Measurements from ENCODE around the gene PTGER3. TPM values are rescaled to one million over a fixed set of nuclear protein-coding genes. Genes with fewer than 3 reads are reported as not detected.

Gene PTGER3
- total RNA-seq, 1 donor from 2014 or later = 1.9 TPM

GRCh38 chr1:70973754-70974153 lies 73.9 kb downstream of the PTGER3 start:
- TF ChIP-seq CTCF (IDR thresholded peaks at IDR 0.05) = no peak
- Histone ChIP-seq H3K4me1 (peaks cover 4% of the 10 kb centered on the region), H3K27me3 (ENCODE audit: low read depth) (no peaks in the 10 kb centered on the region), H3K36me3 (no peaks in the 10 kb centered on the region), H3K27ac (no peak overlapping the region), H3K9me3 (no peaks in the 10 kb centered on the region), H3K4me3 (no peak overlapping the region)
- intact Hi-C loops (cut with DNase I) = no loop called here
- ATAC-seq (no peak), DNase-seq (no peak)

- Histone ChIP-seq H3K27ac (no peak overlapping the region), H3K4me3 (no peak overlapping the region), H3K36me3 (no peaks in the 10 kb centered on the region), H3K27me3 (ENCODE audit: low read depth) (no peaks in the 10 kb centered on the region), H3K9me3 (no peaks in the 10 kb centered on the region), H3K4me1 (no peaks in the 10 kb centered on the region)
- TF ChIP-seq CTCF (IDR thresholded peaks at IDR 0.05) = no peak
- ATAC-seq = no peak
- no peak for DNase-seq
- intact Hi-C loops (cut with DNase I) = no loop called here
Observed at GRCh38 chr1:70970407-70970806, 77.2 kb downstream of the PTGER3 start.

- no peaks in the 10 kb centered on the region for H3K9me3 ChIP-seq
- no peak overlapping the region for H3K4me3 ChIP-seq
- H3K27me3 ChIP-seq (ENCODE audit: low read depth) = no peaks in the 10 kb centered on the region
- no peaks in the 10 kb centered on the region for H3K4me1 ChIP-seq
- DNase-seq (no peak), ATAC-seq (no peak)
- no peaks in the 10 kb centered on the region for H3K36me3 ChIP-seq
- intact Hi-C loops (cut with DNase I) = no loop called here
- H3K27ac ChIP-seq = no peak overlapping the region
- peak; percentile 26 for TF ChIP-seq CTCF (IDR thresholded peaks at IDR 0.05)
Observed at GRCh38 chr1:70966018-70966638, 81.5 kb downstream of the PTGER3 start.

GRCh38 chr1:70963374-70963773 lies 84.2 kb downstream of the PTGER3 start:
- DNase-seq (no peak), ATAC-seq (no peak)
- no peaks in the 10 kb centered on the region for H3K27me3 ChIP-seq (ENCODE audit: low read depth)
- intact Hi-C loops (cut with DNase I) = no loop called here
- H3K36me3 ChIP-seq = no peaks in the 10 kb centered on the region
- no peak overlapping the region for H3K27ac ChIP-seq
- H3K4me1 ChIP-seq = no peaks in the 10 kb centered on the region
- no peak overlapping the region for H3K4me3 ChIP-seq
- no peaks in the 10 kb centered on the region for H3K9me3 ChIP-seq
- TF ChIP-seq CTCF (IDR thresholded peaks at IDR 0.05) = no peak

GRCh38 chr1:70961374-70961975 lies 86.1 kb downstream of the PTGER3 start:
- no peak for TF ChIP-seq CTCF (IDR thresholded peaks at IDR 0.05)
- no peak overlapping the region for H3K4me3 ChIP-seq
- H3K27ac ChIP-seq = no peak overlapping the region
- no peak for DNase-seq
- no peaks in the 10 kb centered on the region for H3K9me3 ChIP-seq
- intact Hi-C loops (cut with DNase I) = no loop called here
- no peaks in the 10 kb centered on the region for H3K4me1 ChIP-seq
- H3K27me3 ChIP-seq (ENCODE audit: low read depth) = no peaks in the 10 kb centered on the region
- no peak for ATAC-seq
- H3K36me3 ChIP-seq = no peaks in the 10 kb centered on the region
